A549 treated with GW870086 at 1 μM for 4 hours (cell line): ENCODE measurements around the gene ASCL4. TPM values are rescaled to one million over a fixed set of nuclear protein-coding genes. Genes with fewer than 3 reads are reported as not detected.

ENCODE experiments used
- total RNA-seq: library from RNA; stranded (reverse); fragments of 200-300 nt; extraction: Qiagen RNA extraction; gene quantifications from 5 replicates; pipeline ENCODE4 v1.2.3, GENCODE V29; 2022; ENCODE audit warnings: low read depth

ASCL4 gene, protein sequence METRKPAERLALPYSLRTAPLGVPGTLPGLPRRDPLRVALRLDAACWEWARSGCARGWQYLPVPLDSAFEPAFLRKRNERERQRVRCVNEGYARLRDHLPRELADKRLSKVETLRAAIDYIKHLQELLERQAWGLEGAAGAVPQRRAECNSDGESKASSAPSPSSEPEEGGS
- not detected in 5 replicates for total RNA-seq

DNA sequence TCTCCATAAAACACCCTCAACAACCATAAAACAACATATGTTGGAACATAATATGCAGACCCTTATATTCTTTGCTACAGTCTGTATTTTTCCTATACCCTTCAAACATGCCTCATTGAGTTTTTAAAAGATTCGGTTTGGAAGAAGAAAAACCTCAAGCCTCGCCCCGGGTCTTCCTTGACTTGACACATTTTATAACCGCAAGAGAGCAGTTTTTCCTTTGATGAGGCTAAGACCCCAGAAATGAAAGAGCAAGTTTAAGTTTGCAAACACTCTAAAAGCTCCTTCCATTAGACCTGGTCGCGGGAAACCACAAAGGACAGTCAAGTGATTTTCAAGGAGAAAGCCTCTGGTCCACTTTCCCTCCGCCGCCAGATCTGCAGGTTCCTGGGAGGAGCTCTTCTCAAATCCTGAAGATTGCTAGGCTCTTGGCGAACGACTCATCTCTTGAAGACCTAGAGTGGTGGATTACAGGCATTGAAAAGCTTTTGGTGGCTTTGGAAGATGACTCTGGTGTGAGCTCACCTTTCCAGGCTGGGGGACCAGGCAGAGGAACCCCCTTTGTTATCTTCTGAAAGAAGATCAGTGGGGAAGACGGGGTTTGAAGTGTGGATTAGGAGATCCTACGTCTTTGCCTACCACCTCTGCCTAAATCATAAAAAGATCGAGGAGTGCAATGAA lies at the start of gene ASCL4:
Gene ASCL4, plus strand, starts transcription at position 356 of the 681 bp plus-strand sequence. CDS start 515 bp downstream, outside the sequence.

DNA sequence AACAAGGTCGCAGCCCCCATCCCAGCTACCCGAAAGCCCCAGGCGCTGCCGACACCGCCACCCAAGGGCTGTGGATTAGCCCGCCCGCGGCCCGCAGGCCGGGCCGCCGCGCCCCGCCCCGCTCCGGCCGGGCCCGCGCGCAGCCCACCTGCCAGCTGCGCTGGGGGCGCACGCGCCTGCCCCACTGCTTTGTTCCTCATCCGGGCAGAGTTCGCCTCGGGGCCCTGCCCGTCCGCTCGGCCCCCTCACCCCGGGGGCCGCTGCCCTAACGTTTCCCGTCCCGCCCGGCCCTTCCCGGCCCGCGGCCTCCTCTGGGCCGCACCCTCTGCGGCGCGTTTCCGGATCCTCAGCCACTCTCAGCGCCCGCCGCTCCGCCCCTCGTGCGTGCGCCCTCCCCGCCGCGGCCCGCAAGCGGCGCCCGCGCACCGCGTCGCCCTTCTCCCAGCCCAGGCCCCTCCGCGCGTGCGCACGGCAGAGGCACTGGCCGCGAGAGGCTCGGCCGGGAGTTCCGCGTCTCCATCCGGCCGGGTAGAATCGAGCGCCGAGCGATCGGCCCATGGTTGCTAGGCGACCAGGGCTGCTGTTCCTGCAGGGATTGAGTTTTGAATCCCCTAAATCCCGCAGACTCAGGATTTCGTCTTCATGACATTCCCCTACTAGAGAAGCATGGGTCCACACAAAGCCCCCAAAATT lies 13.5 kb upstream of the ASCL4 start, which contains the start of gene PRDM4:
Gene PRDM4, minus strand, starts transcription at position 329 of the 693 bp plus-strand sequence. CDS start 622 bp downstream, outside the sequence.

Other genes starting within 250 kb of the ASCL4 start
- 87.0 to 101 TPM (median 92.0 TPM) in 5 replicates for gene PWP1, start 88.9 kb upstream of the ASCL4 start, total RNA-seq
- 17.1 to 21.4 TPM (median 20.1 TPM) in 5 replicates for gene PRDM4, start 13.6 kb upstream of the ASCL4 start, total RNA-seq